ENCODE results near the gene SIRT7. TPM values are rescaled to one million over a fixed set of nuclear protein-coding genes. Genes with fewer than 3 reads are reported as not detected.
"Not testable (repeated sequence)": the region's sequence is repeated elsewhere in the genome, so short reads cannot be mapped to it uniquely, and the experiment has no call there.

The SIRT7 gene
- total RNA-seq, 3 donors from 2014 or later, result 50.1 to 83.5 (median 73.7) TPM

DNA sequence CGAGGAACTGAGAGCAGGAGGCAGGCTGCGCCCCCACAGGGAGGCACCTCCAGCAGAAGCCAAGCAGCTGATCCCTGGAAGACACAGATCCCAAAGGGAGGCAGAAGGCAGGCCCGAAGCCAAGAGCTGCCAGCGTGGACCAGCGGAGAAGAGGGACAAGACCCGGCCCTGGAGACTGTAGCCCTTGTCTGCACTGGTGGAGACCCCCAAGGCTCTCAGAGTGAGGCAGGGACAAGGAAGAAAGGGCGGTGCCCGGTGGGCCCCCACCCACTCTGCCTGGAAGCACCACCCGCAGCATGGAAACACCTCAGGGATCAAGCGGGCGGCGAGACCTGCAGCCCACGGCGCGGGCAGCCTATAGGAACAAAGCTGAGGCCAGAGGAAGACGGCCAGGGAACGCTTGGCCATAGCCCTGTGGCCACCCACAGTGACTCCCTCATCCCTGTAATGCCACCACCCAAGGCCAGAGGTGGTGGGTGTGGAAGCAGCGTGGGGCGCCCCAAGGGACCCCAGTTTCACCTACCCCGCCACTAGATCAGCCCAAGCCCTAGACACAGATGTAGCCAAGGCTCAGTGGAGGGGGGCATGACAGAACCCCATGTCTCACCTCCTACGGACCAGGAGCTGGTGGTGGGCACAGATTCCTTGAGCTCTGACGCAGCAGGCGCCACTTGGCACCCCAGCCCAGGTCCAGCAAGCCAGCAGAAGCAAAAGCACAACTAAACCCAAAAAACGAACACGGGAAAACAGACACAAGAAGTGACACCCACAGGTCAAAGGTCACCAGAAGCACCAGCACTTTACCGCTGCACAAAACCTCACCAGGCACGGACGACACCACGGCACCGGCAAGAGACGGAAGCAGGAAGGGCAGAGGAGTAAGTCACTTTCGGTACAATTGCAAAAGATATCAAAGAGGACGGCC is 2.9 kb upstream of the SIRT7 start:
- DNase-seq, result no peak
- Histone ChIP-seq H3K4me3 (no peak overlapping the region), H3K9me3 (no peaks in the 10 kb centered on the region), H3K36me3 (ENCODE audit: low read depth) (no peaks in the 10 kb centered on the region), H3K4me1 (ENCODE audit: low read depth) (peaks cover 60% of the 10 kb centered on the region)
- TF ChIP-seq, protein P1, sequence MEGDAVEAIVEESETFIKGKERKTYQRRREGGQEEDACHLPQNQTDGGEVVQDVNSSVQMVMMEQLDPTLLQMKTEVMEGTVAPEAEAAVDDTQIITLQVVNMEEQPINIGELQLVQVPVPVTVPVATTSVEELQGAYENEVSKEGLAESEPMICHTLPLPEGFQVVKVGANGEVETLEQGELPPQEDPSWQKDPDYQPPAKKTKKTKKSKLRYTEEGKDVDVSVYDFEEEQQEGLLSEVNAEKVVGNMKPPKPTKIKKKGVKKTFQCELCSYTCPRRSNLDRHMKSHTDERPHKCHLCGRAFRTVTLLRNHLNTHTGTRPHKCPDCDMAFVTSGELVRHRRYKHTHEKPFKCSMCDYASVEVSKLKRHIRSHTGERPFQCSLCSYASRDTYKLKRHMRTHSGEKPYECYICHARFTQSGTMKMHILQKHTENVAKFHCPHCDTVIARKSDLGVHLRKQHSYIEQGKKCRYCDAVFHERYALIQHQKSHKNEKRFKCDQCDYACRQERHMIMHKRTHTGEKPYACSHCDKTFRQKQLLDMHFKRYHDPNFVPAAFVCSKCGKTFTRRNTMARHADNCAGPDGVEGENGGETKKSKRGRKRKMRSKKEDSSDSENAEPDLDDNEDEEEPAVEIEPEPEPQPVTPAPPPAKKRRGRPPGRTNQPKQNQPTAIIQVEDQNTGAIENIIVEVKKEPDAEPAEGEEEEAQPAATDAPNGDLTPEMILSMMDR (IDR thresholded peaks at IDR 0.05), result no peak
- intact Hi-C loops (cut with DNase I, micrococcal nuclease), result no loop called here
- ATAC-seq, result no peak

DNA sequence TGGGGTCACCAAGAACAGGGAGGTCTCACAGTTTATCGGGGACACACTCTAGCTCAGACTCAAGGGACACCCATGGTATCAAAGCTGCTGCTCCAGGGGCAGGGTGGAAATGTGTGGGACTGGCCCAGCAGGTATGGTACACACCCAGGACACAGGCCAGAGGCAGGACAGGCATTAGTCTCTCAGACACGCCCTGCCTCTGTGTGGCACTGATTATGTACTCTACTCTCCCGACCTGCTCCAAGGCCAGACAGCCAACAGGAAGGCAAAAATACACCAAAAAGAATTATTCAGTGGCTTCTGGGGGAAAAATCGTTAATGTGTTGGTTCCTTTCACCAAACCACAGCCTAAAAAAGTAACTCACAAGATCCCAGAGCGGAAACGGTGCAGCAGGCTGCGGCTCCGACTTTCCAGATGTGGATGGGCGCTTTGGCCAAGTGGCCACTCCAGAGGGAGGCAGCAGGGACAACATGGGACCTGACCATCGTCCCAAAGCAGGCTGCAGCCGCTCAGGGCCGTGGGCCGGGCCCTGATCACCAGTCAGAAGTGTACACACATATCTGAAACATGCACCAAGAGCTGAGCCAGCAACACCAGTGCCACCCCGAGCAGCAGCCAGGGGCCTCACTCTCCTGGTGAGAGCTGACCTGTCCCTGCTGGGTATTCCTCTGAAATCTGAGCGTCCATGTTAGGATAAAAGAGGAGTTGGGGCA is 1.0 kb upstream of the SIRT7 start:
- ATAC-seq (peak; percentile 82), DNase-seq (peak in 2 of 3 donors; percentile 81 to 89)
- H3K9me3 ChIP-seq, result no peaks in the 10 kb centered on the region
- H3K36me3 ChIP-seq (ENCODE audit: low read depth), result peaks cover 7% of the 10 kb centered on the region
- intact Hi-C loops (cut with DNase I, micrococcal nuclease), result no loop called here
- peaks cover 42% of the 10 kb centered on the region for H3K4me1 ChIP-seq (ENCODE audit: low read depth)
- no peak overlapping the region for H3K4me3 ChIP-seq
- TF ChIP-seq, protein P1 (IDR thresholded peaks at IDR 0.05), result no peak

DNA sequence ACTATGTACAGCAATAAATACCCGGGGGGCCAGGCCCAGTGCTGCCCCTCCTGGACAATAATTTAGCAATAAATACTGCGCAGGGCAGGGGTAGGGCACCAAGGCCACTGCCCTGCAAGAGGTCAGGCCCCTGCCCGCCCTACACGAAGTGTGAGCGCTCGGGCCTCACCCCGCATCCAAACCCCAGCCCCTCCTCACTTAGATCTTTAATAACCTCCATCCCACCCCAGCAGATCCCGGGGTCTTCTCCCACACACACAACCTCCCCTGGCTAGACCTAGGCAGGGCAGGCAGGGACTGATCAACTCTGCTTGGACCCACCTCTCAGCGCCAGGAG is 325 bp upstream of the SIRT7 start:
- H3K9me3 ChIP-seq; DNase-seq; intact Hi-C loops (cut with DNase I, micrococcal nuclease); H3K36me3 ChIP-seq (ENCODE audit: low read depth): not testable (repeated sequence)
- peak; percentile 9 for ATAC-seq
- Histone ChIP-seq H3K4me1 (ENCODE audit: low read depth) (peaks cover 35% of the 10 kb centered on the region), H3K4me3 (peak overlapping the region; percentile 95)

DNA sequence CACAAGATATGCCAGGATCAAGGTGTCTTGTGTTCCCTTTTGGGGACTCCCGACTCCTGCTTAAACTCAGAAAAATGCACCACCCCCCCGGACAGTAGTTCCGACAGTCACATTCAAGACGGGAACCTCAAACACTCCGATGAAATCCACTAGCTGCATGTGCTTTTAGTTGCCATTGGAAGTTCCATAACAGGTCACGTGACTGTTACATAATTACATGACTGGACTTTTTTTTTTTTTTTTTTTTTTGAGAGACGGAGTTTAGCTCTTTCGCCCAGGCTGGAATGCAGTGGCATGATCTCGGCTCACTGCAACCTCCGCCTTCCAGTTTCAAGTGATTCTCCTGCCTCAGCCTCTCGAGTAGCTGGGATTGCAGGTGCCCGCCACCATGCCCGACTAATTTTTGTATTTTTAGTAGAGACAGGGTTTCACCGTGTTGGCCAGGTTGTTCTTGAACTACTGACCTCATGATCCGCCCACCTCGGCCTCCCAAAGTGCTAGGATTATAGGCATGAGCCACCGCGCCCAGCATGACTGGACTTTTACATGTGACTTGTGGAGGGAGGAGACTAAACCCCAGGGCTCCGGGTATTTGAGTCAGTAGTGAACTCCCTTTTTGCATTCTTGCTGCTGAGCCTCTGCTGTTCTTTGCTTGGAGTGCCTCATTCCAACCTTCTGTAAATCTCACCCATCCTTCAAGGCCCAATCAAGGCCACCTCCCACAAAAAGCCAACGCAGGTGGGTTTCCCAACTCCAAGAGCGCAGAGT is 1.6 kb downstream of the SIRT7 start:
- Histone ChIP-seq H3K4me3 (no peak overlapping the region), H3K4me1 (ENCODE audit: low read depth) (peaks cover 27% of the 10 kb centered on the region), H3K36me3 (ENCODE audit: low read depth) (peaks cover 9% of the 10 kb centered on the region), H3K9me3 (no peaks in the 10 kb centered on the region)
- peak in 1 of 3 donors; percentile 67 for DNase-seq
- intact Hi-C loops (cut with DNase I, micrococcal nuclease), result no loop called here
- ATAC-seq, result peak; percentile 54
- TF ChIP-seq, protein P1 (IDR thresholded peaks at IDR 0.05), result no peak

DNA sequence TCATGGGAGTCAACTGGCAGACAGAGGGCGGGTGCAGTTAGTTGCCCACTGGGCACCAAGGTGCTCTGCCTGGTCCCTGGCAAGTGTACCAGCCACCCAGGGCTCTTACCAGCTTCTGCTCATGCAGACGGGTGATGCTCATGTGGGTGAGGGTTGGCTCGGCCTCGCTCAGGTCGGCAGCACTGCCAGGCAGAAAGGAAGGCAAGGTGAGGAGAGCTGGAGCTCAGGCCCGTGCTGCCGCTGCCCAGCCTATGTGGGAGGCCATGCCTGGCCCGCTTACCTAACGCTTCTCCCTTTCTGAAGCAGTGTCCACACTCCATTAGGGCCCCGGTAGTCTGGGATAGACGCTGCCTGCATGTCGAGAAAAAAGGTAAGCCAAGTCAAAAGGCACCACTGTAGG is 2.6 kb downstream of the SIRT7 start:
- ATAC-seq (no peak), DNase-seq (no peak)
- no peaks in the 10 kb centered on the region for H3K9me3 ChIP-seq
- TF ChIP-seq, protein P1 (IDR thresholded peaks at IDR 0.05), result no peak
- H3K4me3 ChIP-seq, result no peak overlapping the region
- peaks cover 27% of the 10 kb centered on the region for H3K4me1 ChIP-seq (ENCODE audit: low read depth)
- H3K36me3 ChIP-seq (ENCODE audit: low read depth), result peaks cover 9% of the 10 kb centered on the region
- intact Hi-C loops (cut with DNase I, micrococcal nuclease), result no loop called here

Measured in mucosa of descending colon (tissue), 3 donors.